CD4-positive, alpha-beta T cell treated with Interleukin-4 for 1 hour (primary cell): ENCODE data around the gene C1orf159.
A peak's percentile ranks its signal among the peaks of the same experiment; 100 is the strongest.
"Not testable (repeated sequence)": the region's sequence is repeated elsewhere in the genome, so short reads cannot be mapped to it uniquely, and the experiment has no call there.

ENCODE experiments used
- DNase-seq, 2 donors: peaks; one replicate each; pipeline ENCODE4 v3.0.0-alpha.2; 2020 to 2022

C1orf159 gene

DNA sequence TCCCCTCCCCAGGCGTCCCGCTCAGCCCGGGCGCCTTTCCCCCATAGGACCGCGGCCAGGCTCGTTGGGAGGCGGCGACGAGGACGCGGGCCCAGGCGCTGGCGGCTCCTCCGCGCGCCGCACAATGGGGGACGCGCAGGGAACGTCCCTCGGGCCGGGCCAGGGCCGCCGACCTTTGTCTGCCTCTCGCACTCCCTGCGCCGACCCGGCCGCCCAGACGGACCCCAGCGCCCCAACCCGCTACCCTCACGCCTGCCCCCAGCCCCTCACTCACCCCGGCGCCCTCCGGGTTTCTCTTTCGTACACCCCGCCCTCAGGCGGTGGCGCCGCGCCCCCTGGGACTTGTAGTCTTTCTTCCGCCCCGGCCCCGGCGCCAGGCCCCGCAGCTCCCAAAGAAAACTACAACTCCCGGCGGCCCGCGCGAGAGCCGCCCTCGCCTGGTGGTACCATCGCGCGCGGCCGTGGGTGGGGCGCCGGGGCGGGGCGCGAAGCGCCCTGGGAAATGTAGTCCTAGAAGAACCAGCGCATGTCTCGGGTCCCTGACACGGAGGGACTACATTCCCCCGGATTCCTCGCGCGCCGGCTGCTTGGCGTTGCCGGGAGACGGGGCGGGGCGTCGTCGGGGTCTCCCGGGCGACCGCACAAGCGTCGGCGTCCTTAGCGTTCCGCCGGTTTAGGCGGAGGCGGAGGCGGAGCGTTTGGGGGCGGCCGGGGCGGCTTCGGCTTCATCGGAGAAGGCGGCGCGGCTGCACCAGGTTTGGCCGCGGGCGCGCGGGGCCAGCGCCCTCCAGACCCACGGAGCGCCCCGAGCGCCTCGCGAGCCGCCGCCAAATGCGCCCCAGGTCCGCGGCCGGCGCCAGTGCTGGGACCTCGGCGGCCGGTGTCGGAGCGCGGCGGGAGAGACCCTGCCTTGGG lies at the start of gene C1orf159:
C1orf159 (minus strand) TSS at position 304 of the 915 bp plus-strand sequence. CDS start 24,546 bp downstream, outside the sequence.
- peak; percentile 99 for DNase-seq

DNA sequence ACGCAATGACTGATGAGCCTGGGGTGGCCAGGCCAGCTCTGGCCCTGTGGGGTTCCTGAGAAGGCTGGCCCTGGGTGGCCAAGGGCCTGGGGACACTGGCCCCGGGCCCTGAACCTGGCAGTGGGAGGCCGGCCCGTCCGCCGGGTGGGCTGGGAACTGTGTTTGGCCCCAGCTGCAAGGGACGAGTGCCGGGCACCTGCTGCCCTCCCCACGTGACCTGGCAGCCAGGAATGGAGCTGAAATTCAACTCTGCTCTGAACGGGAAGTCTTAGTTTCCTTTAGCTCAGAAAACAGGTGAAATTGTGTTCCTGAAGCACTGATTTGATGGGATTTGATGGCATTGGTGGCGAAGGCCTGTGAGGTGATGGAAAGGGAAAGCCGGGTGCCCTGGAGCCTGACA lies 49.6 kb upstream of the C1orf159 start:
- no peak for DNase-seq

DNA sequence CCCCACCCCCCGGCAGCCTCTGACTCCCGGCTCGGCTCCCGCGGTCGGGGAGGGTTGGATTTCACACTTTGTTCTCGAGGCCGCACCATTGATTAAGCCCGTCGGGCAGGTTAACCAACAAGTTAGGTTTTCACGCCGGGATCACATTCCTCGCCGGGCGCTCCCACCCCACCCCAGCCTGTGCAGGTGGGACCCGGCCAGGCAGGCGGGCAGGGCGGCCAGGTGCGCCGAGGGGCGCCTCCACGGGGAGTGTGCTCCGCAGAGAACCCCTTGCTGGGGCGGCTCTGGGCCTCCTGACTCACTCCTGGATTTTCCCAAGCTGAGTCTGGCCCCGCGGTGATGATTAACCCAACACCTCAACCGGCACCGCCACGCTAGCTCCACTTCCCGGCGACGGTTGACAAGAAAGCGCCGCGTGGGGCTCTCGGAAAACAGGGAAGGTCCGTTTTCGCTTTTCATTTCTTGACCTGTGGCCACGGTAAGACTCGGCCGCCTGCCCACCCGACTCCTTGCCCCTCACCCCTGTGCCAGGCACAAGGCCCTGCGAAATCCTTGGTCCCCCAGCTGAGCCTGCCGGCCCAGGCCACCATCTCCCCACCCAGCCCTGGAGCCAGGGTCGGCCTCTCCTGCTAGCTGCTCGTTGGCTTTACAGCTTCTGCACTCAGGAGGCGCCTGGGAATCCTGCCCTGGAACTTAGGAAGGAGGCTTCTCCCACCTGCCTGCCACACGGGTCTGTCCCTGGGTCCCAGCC lies 49.0 kb upstream of the C1orf159 start:
- DNase-seq, result no peak

DNA sequence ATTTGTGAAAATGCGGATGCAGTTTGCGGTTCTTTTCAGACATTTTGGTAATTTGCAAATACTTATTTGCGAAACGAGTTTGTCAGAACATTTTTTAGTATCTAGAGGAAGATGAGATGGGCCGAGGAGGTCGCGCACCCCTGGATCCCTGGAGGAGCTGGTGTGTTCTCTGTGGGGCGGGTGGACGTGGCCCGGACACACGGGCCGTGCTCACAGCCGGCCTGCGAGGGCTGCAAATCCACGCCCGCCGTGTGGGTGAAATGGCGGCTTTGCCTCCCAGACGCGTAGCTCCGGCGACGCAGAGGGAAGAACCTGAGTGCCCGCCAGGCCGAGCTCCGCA lies 48.4 kb upstream of the C1orf159 start:
- no peak for DNase-seq

DNA sequence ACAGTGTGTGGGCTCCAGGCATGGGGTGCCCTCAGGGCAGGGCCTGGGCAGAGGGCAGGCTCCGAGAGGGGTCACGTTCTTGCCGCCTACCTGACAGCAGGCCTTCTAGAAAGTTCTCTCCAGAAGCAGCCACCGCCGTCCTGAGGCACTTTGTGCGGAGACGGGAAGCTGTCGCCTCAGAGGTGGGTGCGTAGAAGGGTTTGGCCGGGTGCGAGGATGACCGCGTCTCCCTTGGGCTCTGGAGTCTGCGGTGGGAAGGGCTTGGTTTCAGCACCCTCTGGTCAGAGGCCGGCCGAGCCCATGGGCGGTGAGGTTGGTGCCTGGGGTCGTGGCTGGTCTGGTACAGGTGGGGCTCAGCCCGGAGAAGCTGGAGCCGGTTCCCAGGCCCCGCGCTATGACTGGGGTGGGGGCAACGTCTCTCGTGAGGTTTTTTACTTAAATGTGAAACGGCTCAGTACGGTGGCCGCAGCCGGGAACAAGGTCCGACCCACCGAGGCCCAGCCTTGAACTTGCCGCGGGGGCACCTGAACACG lies 47.7 kb upstream of the C1orf159 start:
- DNase-seq, result no peak

DNA sequence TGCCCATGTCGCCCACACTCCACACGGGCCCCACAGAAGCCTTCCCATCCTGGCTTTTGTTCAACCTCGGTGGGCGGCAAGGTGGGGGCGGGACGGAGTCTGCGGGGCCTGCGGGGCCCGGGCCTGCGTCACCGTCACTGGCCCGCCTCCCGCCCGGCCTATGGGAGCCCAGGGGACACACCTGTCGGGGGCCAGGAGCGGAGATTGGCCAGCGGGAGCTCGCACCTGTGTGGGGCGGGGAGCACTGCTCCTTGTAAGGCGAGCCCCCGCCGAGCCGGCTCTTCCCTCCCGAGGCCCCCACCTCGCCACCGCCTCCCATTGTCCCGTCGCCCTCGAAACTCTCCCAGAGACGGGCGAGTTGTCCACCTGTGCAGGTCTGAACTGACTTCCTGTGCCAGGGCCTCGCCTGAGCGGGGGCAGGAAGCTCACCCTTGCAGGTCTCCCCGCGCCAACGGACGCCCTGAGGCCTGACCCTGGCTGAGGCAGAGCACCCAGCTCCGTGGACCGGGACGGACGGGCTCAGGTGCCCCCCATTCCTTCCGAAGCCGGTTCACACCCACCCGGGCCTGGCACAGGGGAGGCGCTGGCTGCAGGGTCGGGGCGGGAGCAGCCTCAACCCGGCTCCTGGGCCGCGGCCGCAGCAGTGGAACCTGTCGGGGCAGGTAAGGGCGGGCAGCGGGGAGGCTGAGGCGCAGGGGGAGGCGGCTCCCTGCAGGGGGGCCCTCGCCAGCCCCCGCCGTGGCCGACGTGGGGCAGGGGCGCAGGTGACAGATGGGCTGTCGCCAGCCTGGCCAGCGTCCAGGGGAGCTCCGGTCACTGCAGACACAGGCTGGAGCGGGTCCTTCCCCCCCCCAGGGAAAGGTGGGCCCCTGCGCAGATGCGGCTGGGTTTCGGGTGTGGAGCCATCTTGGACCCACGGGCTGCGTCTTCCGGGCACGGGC lies 47.0 kb upstream of the C1orf159 start:
- no peak for DNase-seq

DNA sequence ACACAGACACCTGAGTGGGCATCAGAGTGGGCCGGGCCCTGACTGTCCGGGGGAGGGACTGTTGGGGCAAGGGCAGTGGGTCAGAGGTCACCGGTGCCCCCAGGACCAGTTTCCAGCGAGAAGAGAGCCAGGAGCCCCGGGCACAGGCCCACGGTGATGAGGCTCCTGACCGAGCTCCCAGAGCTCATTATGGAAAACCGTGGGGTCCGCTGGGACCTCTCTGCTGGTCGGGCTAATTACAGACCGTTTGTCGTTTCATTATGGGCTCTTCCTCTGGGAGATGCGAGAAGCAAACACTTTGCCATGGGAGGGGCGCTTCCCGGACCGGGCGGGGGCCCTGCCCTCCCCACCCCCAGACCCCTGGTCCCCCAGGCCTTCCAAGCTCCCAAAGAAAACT lies 45.8 kb upstream of the C1orf159 start:
- DNase-seq, result no peak

DNA sequence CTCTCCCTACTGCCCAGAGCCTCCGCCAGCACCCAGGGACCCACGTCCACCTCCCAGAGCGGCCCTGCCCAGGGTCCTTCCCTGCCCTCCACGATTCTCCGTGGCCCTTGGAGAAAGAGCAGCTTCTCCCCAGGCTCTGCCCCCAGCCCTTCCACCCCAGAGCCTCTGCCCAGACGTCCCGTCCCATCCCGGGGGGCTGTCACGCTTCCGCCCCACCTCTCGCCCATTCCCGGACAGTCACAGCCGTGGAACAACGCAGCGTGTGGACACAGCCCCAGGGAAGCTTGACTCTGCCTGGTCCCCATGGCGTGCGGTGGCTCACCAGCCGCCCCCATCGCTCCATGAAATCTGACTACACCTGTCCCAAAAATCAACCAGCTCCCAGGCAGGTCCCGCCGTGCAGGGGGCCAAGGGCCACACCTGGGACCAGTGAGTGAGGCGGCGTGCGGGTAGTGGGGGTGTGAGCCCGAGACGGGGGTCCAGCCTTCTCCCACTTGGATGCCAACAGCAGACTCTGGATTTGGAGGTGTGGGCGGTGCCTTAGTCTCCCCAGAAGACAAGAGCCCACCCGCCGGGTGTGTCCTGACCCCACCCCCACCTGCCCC lies 45.3 kb upstream of the C1orf159 start:
- DNase-seq, result no peak

DNA sequence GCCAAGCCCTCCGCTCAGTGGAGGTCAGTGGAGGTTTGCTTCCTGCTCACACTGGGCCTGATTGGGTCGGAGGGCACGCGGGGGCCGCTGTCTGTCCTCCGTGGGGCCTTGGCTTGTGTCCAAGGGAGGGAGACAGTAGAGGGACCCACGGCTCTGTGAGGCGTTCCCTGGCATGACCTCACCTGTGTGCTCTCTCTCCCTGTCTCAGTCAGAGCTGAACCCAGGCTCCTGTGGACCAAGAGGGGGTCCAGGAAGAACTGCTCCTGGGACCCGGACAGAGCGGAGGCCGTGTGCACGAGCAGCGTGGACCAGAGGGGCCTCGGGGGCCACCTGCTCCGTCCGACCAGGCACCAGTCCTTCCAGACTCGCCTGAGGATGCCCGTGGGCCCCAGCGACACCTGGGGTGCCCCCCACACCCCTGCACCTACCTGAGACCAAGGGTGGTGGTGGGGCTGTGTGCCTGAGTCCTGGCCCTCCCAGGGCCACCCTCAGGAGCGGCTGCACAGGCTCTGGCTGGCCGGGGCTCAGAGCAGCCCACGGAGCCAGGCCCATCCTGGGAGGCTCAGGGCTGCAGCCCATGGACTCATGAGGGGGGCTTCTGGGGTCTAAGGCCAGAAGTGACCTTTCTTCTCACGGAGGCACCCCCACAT lies 44.5 kb upstream of the C1orf159 start:
- no peak for DNase-seq

DNA sequence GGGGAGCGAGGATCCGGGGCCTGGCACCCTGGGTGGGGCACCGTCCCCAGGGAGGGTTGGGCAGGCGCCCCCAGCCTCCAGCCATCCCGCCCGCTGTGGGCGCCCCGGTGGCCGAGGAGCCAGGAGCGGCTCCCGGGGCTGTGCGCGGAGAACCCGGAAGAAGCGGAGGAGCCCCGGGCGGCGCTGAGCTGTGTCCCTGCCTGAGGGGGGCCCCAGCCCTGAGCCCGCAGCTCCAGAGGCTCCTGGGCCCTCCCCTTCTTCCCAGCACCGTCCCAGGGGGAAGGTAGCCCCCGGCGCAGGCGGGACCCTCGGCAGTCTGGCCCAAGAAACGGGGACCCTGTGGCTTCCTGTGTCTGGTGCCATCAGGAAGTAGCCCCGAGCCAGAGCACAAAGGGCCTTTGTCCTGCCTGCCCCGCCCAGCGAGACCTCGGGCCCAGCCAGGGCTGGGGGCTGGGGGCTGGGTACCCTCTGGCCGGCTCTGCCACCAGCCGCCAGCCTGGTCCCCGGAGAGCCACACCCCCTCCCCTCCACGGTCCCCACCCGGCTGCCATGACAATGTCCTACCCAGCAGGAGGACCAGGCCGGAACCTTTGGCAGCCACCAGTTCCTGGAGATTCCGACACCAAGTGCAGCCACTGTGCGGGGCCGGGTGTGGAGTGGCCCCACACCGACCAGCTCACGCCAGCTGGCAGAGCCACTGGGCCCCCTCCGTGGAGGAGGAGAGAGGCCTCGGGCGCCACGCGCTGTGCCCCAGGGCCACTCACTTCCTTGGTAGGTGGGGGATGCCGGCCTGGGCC lies 42.2 kb upstream of the C1orf159 start:
- peak; percentile 28 to 34 for DNase-seq

DNA sequence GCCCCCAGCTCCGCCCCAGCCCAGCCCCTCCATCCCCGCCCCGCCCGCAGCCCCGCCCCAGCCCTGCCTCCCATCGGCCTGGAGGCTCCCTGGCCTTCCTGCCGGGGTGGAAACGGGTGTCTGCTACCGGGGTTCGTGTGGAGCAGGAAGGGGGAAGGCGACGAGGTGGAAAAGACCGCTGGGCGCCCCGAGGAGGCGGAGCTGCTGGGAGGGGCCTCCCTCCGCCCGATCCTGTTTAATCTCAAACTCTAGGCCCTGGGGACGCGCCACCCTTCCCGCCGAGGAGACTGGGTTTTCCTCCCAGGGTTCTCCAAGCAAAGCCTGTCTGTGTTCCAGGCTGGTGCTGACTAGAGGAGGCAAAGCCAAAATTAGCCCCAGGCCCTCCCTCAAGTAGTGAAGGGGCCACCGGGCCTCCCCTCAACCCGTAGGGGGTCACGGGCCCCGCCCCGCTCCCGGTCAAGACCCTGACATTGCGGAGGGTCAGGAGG lies 41.6 kb upstream of the C1orf159 start:
- DNase-seq, result peak; percentile 69 to 73

DNA sequence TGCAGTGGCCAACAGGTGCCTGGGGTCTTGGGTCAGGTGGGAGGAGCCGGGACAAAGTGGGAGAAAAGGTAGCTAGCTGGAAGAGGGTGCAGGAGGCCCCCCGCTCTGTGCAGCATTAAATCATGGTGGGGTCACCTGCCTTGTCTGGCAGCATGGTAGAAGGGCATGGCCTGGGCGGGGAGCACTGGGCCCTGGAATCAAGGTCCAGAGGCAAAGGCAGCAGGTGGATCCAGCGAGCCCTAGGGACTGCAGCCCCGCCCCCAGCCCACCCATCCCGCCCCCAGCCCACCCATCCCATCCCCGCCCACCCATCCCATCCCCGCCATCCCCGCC lies 41.1 kb upstream of the C1orf159 start:
- no peak for DNase-seq

DNA sequence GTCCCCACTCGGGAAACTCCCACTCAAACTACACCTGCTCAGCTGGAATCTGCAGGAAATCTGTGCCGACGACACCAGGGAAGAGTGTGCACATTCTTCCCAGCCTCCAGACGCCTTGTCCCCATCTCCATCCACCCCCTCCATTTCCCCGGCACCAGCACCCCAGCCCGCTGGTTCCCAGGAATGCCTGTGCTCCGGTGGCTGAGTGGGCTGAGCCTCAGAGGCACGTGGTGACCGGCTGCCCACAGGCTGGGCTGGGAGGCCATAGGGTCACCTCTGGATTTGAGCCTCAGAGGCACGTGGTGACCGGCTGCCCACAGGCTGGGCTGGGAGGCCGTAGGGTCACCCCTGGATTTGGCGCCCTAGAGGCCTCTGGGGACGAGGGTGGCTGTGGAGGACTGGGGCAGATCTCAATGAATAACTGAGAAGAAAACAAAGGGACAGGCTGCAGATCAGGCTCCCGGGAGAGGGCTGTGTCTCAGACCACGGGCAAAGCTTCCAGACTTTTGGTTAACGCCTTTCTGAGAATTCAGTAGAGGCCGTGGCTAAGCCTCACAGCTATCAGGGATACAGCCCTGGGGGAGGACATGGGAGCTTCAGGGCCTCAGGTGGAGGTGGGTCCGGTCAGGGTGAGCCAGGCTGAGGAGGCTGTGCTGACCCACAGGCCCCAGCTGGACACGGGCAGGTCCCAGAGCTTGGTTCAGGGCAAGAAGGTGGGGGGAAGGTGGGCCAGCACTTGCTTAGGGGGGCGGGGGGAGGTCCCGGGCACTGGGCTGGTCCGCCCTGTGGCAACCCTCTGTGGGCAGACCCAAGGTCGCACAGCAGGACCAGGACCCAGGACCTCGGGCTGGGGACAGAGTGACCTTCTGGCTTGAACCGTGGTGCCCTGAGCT lies 40.5 kb upstream of the C1orf159 start:
- DNase-seq, result no peak

DNA sequence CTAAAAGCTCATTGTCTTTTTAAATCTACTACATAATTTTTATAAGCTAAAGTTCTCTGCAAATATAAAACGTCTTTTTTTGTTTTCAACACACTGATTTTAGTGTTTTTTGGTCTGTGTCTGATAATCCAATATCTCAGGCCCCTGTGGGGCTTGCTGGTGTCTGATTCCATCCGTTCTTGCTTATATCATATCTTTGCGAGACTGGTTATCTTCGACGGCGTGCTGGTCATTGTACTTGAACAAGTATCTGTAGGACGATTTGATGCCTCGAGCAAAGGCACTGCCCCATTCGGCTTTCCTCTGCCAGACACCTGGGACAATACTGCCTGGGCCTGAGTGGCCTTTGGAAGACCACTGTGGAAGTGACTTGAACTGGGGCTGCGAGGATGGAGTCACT lies 39.4 kb upstream of the C1orf159 start:
- DNase-seq, result no peak

DNA sequence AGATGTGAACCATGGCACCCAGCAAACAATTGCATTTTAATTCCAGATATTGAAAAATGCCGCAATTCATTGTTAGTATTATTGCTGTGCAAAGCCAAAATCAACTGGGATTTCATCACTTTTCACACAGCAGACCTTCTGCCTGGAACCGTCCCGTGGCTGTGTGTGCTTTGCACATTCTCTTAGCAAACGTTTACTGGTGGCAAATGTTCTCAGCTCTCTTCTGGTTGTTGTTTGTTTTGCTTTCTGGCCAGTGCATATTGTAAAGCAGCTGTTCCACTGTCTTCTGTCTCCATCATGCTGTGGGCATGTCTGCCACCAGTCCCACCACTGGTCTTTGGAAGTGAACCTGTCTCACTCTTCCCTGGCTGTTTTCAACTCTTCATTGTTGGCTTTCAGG lies 38.0 kb upstream of the C1orf159 start:
- no peak for DNase-seq

DNA sequence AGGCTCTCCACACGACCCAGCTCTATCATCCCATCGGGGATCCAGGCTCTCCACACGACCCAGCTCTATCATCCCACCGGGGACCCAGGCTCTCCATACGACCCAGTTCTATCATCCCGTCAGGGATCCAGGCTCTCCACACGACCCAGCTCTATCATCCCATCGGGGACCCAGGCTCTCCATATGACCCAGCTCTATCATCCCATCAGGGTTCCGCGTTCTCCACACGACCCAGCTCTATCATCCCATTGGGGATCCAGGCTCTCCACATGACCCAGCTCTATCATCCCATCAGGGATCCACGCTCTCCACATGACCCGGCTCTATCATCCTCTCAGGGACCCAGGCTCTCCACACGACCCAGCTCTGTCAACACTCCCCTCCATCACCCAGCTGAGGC lies 37.3 kb upstream of the C1orf159 start:
- not testable (repeated sequence) for DNase-seq

DNA sequence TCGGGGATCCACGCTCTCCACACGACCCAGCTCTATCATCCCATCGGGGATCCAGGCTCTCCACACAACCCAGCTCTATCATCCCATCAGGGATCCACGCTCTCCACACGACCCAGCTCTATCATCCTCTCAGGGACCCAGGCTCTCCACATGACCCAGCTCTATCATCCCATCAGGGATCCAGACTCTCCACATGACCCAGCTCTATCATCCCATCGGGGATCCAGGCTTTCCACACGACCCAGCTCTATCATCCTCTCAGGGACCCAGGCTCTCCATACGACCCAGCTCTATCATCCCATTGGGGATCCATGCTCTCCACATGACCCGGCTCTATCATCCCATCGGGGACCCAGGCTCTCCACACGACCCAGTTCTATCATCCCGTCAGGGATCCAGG lies 36.5 kb upstream of the C1orf159 start:
- DNase-seq, result not testable (repeated sequence)

DNA sequence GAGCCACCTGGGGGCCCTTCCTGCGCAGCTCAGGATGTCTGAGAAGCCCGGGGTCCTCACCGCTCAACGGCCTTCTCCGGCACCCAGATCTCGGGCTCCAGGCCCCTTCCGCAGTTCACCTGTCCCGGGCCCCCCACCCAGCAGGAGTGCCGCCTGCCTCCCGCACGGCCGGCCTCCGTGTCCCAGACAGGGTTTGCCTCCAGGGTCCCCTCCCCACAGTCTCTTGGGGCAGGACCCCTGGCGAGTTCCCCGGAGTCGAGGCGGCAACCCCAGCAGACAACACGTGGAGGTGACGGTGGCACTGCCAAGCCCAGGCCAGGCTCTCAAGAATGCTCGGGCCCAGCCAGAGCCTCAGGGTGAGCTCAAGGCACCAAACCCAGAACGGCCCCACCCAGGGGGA lies 35.4 kb upstream of the C1orf159 start:
- no peak for DNase-seq

DNA sequence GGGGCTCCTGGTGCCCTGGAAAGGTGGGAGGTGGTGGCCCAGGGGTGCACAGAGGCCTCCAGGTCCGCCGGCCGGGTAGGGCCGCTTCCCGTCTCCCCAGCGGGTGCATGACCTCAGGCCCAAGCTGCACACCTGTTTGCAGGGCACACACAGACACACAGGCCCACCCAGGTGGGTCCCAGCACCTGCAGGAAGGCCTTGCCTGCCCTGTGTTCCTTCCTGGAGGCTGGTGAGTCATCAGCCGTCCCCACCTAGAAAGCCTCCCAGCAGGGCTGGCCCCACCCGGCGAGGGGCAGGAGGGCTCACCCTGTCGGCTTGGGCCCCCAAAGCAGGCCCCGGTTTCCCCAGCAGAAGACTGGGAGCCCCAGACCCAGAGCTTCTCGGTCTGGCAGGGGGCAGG lies 34.2 kb upstream of the C1orf159 start:
- DNase-seq, result no peak

DNA sequence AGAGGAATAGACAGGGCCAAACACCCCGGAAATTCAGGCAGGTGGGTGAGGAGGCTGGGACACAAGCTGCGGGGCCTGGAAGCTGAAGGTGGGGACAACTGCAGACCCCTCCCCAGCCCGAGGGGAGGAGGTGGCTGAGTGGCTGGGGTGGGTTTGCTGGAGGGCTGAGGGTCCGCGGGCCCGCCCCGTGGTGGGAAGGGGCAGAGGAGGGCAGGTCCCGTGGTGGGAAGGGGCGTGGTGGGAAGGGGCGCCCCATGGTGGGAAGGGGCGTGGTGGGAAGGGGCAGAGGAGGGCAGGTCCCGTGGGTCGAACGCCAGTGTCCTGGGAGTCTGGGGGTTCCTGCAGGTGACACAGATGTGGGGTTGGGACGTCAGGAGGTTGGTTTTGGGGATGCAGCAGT lies 33.5 kb upstream of the C1orf159 start:
- DNase-seq, result no peak
